Caco-2 (cell line): Measurements from ENCODE around the gene SLC9A3. TPM values are rescaled to one million over a fixed set of nuclear protein-coding genes. Genes with fewer than 3 reads are reported as not detected.

Experiments
- BruUV-seq: library from RNA; stranded (reverse); fragments of 400-500 nt; replicated peaks from 2 replicates; lab custom pipeline; 2021; lab: Mats Ljungman, UMichigan
- CTCF ChIA-PET: fragments of 300-600 bp; sonication (Branson Sonifier 250); formaldehyde crosslinking; loops from one replicate; lab custom pipeline; 2022; ENCODE audit warnings: antibody characterized with exemption; lab: Charles Lee
- POLR2A ChIA-PET: fragments of 300-600 bp; sonication (Branson Sonifier 250); formaldehyde crosslinking; loops from one replicate; lab custom pipeline; 2022; ENCODE audit warnings: antibody characterized with exemption; lab: Charles Lee
- DNase-seq, 2 experiments: peaks; one replicate each; pipeline versions ENCODE4 v3.0.0 to v3.0.0-alpha.2; 2020 to 2022
- H3K27me3 ChIP-seq: replicated peaks from 2 replicates; pipeline ENCODE4 v1.6.0; 2011; ENCODE audit warnings: low read length; ENCODE audit not compliant: control insufficient read depth, insufficient read depth
- H3K36me3 ChIP-seq: 2 replicates; pipeline ENCODE4 v1.5.1; 2011; ENCODE audit warnings: low read length; ENCODE audit not compliant: control insufficient read depth, insufficient read depth
- H3K4me1 ChIP-seq: fragments of 250-450 bp; sonication (Bioruptor Pico); 2 replicates; pipeline ENCODE4 v1.5.1; 2020; ENCODE audit warnings: mild to moderate bottlenecking
- H3K4me3 ChIP-seq: 2 replicates; pipeline ENCODE4 v1.5.1; 2011; ENCODE audit warnings: low read depth, mild to moderate bottlenecking, control low read depth, low read length
- H3K9me3 ChIP-seq: fragments of 250-450 bp; sonication (Bioruptor Pico); 2 replicates; pipeline ENCODE4 v1.5.1; 2020; ENCODE audit warnings: mild to moderate bottlenecking, moderate library complexity
- H3K27ac Mint-ChIP-seq: one replicate; pipeline ENCODE4 v1.8.0; 2022; ENCODE audit warnings: mixed read lengths; ENCODE audit not compliant: unreplicated experiment
- H3K27me3 Mint-ChIP-seq: one replicate; pipeline ENCODE4 v1.8.0; 2022; ENCODE audit warnings: mixed read lengths; ENCODE audit not compliant: insufficient read depth, unreplicated experiment
- H3K36me3 Mint-ChIP-seq: one replicate; pipeline ENCODE4 v1.8.0; 2022; ENCODE audit warnings: mild to moderate bottlenecking, mixed read lengths; ENCODE audit not compliant: insufficient read depth, unreplicated experiment
- H3K4me1 Mint-ChIP-seq: one replicate; pipeline ENCODE4 v1.8.0; 2022; ENCODE audit warnings: low read depth, mixed read lengths; ENCODE audit not compliant: unreplicated experiment
- H3K4me3 Mint-ChIP-seq: one replicate; pipeline ENCODE4 v1.8.0; 2022; ENCODE audit warnings: mild to moderate bottlenecking, moderate library complexity, mixed read lengths; ENCODE audit not compliant: unreplicated experiment
- H3K9me3 Mint-ChIP-seq: one replicate; pipeline ENCODE4 v1.8.0; 2022; ENCODE audit warnings: mixed read lengths; ENCODE audit not compliant: unreplicated experiment
- intact Hi-C: fragments of 100-400 bp; cut with micrococcal nuclease; formaldehyde crosslinking; loops from one replicate; pipeline ENCODE4 v1.10.0; 2022; ENCODE audit not compliant: unreplicated experiment
- total RNA-seq: library from RNA; stranded (reverse); gene quantifications from 2 replicates; pipeline ENCODE4 v1.2.3, GENCODE V29; 2022
- TF ChIP-seq, protein P1 (sequence below), 2 experiments: fragments of 200-600 bp in 1 of 2; IDR thresholded peaks; 1 replicate in 1 of 2; 2 replicates in 1 of 2; pipeline versions ENCODE4 v1.5.1 to v1.8.0; 2011 to 2022; ENCODE audit warnings: antibody characterized with exemption in 1 of 2, control low read depth in 1 of 2, inconsistent platforms in 1 of 2, low read depth in 1 of 2, low read length in 1 of 2, mild to moderate bottlenecking in 1 of 2, moderate library complexity in 1 of 2; ENCODE audit not compliant: insufficient read depth in 1 of 2, severe bottlenecking in 1 of 2, unreplicated experiment in 1 of 2

Gene SLC9A3
- total RNA-seq, 1 experiment from 2014 or later: 3.4 TPM

GRCh38 chr5:497871-498509 is 26.3 kb downstream of the SLC9A3 start:
- H3K9me3 ChIP-seq: no peaks in the 10 kb centered on the region
- H3K9me3 Mint-ChIP-seq: no peaks in the 10 kb centered on the region
- no peak overlapping the region for H3K27ac Mint-ChIP-seq
- no peaks in the 10 kb centered on the region for H3K36me3 ChIP-seq
- ChIA-PET POLR2A (no interaction called here), CTCF (no interaction called here)
- TF ChIP-seq, protein P1, sequence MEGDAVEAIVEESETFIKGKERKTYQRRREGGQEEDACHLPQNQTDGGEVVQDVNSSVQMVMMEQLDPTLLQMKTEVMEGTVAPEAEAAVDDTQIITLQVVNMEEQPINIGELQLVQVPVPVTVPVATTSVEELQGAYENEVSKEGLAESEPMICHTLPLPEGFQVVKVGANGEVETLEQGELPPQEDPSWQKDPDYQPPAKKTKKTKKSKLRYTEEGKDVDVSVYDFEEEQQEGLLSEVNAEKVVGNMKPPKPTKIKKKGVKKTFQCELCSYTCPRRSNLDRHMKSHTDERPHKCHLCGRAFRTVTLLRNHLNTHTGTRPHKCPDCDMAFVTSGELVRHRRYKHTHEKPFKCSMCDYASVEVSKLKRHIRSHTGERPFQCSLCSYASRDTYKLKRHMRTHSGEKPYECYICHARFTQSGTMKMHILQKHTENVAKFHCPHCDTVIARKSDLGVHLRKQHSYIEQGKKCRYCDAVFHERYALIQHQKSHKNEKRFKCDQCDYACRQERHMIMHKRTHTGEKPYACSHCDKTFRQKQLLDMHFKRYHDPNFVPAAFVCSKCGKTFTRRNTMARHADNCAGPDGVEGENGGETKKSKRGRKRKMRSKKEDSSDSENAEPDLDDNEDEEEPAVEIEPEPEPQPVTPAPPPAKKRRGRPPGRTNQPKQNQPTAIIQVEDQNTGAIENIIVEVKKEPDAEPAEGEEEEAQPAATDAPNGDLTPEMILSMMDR (IDR thresholded peaks at IDR 0.05; ENCODE audit: insufficient read depth in 1 of 2, low read depth in 1 of 2, low read length in 1 of 2, severe bottlenecking in 1 of 2, unreplicated experiment in 1 of 2): no peak
- BruUV-seq: no TSS peak
- no peak for DNase-seq
- peaks cover 6% of the 10 kb centered on the region for H3K4me1 Mint-ChIP-seq
- no peaks in the 10 kb centered on the region for H3K36me3 Mint-ChIP-seq
- no peak overlapping the region for H3K4me3 Mint-ChIP-seq
- intact Hi-C loops: no loop called here
- no peaks in the 10 kb centered on the region for H3K27me3 Mint-ChIP-seq
- H3K4me1 ChIP-seq: no peaks in the 10 kb centered on the region
- H3K27me3 ChIP-seq: no peaks in the 10 kb centered on the region
- no peak overlapping the region for H3K4me3 ChIP-seq

- H3K36me3 ChIP-seq: no peaks in the 10 kb centered on the region
- TF ChIP-seq, protein P1 (IDR thresholded peaks at IDR 0.05; ENCODE audit: insufficient read depth in 1 of 2, low read depth in 1 of 2, low read length in 1 of 2, severe bottlenecking in 1 of 2, unreplicated experiment in 1 of 2): no peak
- H3K27me3 ChIP-seq: no peaks in the 10 kb centered on the region
- H3K9me3 ChIP-seq: no peaks in the 10 kb centered on the region
- no peak overlapping the region for H3K4me3 Mint-ChIP-seq
- no TSS peak for BruUV-seq
- intact Hi-C loops: no loop called here
- no peaks in the 10 kb centered on the region for H3K9me3 Mint-ChIP-seq
- CTCF ChIA-PET: no interaction called here
- DNase-seq: no peak
- H3K27ac Mint-ChIP-seq: no peak overlapping the region
- POLR2A ChIA-PET: no interaction called here
- no peaks in the 10 kb centered on the region for H3K36me3 Mint-ChIP-seq
- H3K4me3 ChIP-seq: no peak overlapping the region
- H3K4me1 ChIP-seq: no peaks in the 10 kb centered on the region
- H3K4me1 Mint-ChIP-seq: peaks cover 6% of the 10 kb centered on the region
- H3K27me3 Mint-ChIP-seq: no peaks in the 10 kb centered on the region
These were observed 27.1 kb downstream of the SLC9A3 start for GRCh38 chr5:497090-497700.

- H3K27ac Mint-ChIP-seq: no peak overlapping the region
- no peak overlapping the region for H3K4me3 Mint-ChIP-seq
- H3K27me3 ChIP-seq: no peaks in the 10 kb centered on the region
- no peaks in the 10 kb centered on the region for H3K36me3 Mint-ChIP-seq
- TF ChIP-seq, protein P1 (IDR thresholded peaks at IDR 0.05; ENCODE audit: insufficient read depth in 1 of 2, low read depth in 1 of 2, low read length in 1 of 2, severe bottlenecking in 1 of 2, unreplicated experiment in 1 of 2): no peak
- H3K4me1 ChIP-seq: no peaks in the 10 kb centered on the region
- no peaks in the 10 kb centered on the region for H3K27me3 Mint-ChIP-seq
- no peaks in the 10 kb centered on the region for H3K36me3 ChIP-seq
- ChIA-PET POLR2A (no interaction called here), CTCF (no interaction called here)
- peaks cover 6% of the 10 kb centered on the region for H3K4me1 Mint-ChIP-seq
- intact Hi-C loops: no loop called here
- H3K9me3 Mint-ChIP-seq: no peaks in the 10 kb centered on the region
- DNase-seq: no peak
- H3K4me3 ChIP-seq: no peak overlapping the region
- no peaks in the 10 kb centered on the region for H3K9me3 ChIP-seq
- no TSS peak for BruUV-seq
These were observed 28.2 kb downstream of the SLC9A3 start for GRCh38 chr5:496028-496427.
